Measurements from ENCODE around the gene CTSV. TPM values are rescaled to one million over a fixed set of nuclear protein-coding genes. Genes with fewer than 3 reads are reported as not detected.
"Not testable (repeated sequence)": the region's sequence is repeated elsewhere in the genome, so short reads cannot be mapped to it uniquely, and the experiment has no call there.

The CTSV gene
- total RNA-seq, 1 donor from 2014 or later, result not detected

DNA sequence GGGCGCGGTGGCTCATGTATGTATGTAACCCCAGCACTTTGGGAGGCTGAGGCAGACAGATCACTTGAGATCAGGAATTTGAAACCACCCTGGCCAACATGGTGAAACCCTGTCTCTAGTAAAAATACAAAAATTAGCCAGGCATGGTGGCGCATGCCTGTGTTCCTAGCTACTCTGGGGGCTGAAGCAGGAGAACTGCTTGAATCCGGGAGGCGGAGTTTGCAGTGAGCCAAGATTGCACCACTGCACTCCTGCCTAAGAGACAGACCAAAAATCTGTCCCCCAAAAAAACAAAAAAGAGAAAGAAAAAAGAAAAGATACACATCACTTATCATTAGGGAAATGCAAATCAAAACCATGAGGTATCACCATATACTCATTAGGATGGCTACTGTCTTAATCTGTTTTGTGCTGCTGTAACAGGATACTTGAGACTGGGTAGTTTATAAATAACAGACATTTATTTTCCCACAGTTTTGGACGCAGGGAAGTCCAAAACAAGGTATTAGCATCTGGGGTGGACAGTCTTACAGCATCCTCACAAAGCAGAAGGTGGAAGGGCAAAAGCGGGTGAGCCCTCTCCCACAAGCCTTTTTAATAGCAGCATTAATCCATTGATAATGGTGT is 55.3 kb downstream of the CTSV start:
- DNase-seq (ENCODE audit: low spot score); ATAC-seq: not testable (repeated sequence)

More for the DNA sequence above, 55.3 kb downstream of the CTSV start:
- intact Hi-C loops (cut with DNase I), result not testable (repeated sequence)

Other genes with a start within 250 kb of the CTSV start
- gene ZNF782, start 184.6 kb downstream of the CTSV start, total RNA-seq, result 10.5 TPM
- gene NUTM2G, start 110.3 kb downstream of the CTSV start, total RNA-seq, result not detected